NCI-H82 (cell line): ENCODE results near the gene CDC5L.
A peak's percentile ranks its signal among the peaks of the same experiment; 100 is the strongest.

Source experiments
- DNase-seq: peaks from one replicate; lab custom pipeline; 2025; lab: John Stamatoyannopoulos, UW

CDC5L gene

DNA sequence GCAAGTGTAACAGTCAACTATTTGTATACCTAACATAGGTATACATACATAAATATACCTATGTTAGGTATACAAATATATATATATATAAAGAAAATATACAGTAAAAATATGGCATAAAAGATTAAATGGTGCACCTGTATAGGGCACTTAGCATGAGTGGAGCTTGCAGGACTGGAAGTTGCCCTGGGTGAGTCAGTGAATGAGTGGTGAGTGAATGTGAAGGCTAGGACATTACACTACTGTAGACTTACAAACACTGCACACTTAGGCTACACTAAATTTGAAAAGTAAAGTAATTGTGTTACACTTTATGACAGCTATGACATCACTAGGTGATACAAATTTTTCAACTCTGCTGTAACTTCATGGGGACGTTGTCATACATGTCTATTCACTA, 65.6 kb downstream of the CDC5L start:
- DNase-seq = no peak

DNA sequence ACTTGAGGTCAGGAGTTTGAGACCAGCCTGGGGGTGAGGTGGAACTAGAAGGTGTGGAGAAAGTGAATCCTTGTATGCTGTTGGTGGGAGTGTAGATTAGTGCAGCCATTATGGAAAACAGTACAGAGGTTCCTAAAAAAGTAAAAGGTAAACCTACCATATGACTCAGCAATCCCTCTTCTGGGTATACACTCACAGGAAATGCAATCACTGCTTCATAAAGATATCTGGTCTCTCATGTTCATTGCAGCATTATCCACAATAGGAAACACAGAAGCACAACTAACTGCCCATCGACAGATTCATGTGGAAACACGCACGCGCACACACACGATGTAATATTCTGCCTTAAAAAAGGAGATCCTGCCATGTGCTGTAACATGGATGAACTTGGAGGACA, 66.7 kb downstream of the CDC5L start:
- DNase-seq = no peak

DNA sequence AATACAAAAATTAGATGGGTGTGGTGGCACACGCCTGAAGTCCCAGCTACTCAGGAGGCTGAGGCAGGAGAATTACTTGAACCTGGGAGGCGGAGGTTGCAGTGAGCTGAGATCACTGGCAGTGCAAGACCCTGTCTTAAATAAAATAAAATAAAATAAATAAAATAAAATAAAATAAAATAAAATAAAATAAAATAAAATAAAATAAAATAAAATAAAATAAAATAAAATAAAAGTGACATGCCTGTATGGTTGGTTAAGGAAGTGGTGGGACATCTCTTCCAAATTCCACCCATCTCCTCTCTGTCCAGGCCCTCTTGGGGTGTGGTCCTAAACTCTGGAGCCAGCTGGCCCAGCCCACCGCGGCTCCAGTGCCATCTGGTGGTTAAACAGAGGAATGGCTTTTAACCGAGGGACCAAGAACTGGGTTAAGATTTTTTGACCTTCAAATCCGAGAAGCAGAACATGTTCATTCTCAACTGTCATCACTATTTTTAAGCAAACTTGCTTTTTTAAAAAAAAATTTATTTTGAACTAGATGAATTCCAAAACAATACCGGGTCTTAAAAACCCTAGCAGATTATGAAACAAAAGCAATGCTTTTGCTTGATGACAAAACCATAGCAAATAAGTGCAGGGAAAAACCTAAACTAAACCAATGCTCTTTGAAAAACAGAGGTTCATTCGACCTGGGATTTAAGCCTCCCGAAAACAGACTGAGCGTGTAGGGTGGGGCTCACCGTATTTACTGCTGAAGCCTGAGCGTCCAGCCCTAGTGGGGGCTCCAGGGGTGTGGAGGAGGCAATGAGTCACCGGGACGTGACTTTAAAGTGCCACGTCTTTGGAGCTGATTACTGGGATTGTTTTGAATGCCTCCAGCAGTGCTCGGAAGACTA, 68.8 kb downstream of the CDC5L start:
- peak; percentile 80 for DNase-seq

DNA sequence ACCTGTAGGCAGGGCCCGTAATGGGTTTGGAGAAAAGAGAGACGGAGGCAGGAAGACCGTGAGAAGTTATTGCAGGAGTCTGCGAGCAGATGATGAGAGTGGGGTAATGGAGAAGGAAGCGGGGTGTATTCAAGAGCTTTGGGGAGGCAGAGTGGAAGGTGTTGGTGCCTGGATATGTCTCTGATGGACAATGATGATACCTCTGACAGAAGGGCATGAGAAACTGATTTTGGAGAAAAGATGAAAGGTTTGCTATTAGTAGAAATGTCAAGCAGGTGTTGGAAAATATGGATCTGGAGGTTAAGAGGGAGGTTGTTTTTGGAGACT, 69.4 kb downstream of the CDC5L start:
- no peak for DNase-seq

DNA sequence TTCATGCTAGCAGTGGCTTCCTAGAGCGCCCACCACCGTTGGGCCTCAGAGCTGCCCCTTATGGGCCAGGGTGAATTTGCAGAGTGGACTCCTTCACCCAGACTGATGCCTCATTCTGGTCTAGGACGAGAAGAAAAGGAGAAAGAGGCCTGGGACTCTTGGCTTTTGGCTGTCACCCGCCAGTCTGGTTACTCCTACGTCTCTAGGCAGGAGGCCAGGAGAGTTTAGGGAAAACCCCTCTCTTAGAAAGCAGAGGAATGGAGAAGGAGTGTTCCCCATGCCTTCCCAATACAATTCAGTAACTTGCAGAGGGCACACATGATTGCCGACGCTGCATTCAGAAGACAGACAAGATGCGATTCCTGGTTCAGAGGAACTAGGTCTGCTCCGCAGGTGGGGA, 70.1 kb downstream of the CDC5L start:
- no peak for DNase-seq

DNA sequence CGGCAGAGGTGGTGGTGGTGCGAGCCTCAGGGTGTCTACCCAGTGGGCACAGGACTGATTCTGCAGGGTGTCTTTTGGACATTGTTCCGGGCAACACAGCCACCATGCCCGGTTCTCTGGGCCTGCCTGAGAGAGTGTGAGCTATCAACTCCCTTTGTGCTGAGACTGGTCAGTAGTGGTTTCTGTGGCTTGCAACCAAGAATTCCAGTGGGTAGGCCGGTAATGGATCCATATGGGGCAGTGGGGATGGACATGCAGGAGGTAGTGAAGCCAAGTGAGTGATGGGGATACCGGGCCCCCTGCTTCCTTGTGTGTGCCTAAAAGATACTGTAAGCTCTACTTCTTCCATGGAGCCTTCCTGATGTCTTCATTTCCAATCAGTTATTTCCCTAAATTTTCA, 71.0 kb downstream of the CDC5L start:
- DNase-seq = no peak

DNA sequence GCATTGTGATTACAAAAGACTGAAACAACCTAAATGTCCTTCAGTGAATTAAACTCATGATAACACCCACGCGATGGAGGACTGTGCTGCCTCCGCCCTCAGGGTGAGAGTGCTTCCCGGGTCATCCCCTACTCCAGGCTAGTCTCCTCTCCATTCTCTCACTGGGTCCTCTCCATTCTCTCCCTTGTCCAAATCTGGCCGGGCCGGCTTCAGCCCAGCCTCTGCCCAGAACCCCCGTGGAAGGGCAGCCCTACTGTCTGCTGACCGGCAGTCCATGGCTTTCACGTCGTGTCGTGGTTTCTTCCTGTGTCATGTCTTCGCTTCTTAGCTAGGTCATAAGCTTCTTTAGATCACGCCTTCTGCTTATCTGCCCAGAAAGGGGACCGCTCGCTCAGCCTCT, 74.8 kb downstream of the CDC5L start:
- DNase-seq = no peak

DNA sequence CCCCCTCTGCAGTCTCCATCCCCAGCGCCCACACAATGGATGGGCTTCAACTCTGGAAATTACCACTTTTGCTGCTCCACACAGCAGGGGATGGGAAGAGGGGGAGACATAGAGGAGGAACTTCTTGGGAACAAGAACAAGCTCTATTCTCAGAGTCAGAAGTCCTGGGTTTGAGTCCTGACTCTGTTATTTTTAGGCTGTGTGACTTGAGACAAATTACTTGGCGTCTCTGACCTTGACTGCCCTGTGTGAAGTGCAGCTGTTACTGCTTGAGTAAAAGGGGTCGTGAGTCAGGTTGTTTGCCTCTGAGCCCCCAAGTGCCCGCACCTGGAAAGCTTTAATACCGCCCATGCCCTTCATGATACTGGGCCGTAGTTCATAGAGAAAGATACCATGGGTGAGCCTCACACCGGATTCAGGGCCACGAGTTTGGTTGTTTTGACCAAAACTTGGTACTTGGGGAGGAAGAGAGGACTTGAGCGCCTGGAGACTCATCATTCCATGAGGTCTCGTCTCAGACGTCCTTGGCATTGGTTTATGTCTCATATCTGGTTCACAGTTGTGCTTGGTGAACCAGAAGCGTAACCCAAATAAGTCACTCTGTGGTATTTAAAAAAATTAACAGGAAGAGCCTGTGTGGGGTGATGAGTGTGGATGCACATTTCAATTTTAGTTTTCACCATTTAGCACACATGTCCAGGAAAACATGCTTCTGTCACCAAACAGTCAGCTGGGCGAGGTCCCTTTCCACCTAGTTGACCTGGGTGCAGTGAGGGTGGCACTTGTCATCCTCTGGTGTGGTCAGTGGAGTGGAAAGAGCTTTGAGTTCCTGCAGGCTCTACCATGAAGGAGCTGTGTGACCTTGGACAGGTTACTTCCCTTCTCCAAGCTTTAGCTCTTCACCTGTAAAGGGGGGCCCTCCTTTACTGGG, 75.6 kb downstream of the CDC5L start:
- no peak for DNase-seq

DNA sequence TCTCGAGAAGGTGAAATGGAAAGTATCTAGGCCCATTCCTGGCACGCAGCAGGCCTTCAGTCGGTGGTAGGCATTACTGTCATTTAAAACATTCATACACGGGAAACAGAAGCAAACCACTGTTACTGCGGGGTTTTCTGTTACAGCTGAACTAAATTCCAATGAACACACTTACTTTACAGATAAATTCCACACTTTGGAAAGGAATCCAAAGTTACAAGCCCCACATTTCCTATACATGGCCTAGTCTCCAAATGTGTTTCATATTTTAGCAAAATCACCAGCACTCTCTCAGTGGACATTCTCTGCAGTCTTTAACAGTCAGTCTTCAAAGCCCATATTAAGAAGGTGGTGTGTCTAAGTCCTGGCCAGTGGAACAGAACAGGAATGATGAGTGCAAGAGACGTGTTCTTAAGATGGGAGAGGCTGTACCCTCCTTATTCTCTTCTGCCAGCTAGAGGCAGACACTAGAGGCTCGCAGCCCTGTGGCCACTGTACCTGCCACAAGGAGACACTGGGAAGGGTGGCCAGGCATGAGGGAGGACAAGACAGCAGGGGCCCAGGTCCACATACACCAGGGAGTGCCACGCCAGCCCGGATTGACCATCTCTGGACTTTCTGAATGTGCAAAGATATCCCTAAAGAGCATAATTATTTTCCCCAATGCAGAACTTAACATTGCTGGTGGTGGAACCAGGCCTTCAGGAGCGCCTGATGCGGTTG, 76.4 kb downstream of the CDC5L start:
- no peak for DNase-seq

DNA sequence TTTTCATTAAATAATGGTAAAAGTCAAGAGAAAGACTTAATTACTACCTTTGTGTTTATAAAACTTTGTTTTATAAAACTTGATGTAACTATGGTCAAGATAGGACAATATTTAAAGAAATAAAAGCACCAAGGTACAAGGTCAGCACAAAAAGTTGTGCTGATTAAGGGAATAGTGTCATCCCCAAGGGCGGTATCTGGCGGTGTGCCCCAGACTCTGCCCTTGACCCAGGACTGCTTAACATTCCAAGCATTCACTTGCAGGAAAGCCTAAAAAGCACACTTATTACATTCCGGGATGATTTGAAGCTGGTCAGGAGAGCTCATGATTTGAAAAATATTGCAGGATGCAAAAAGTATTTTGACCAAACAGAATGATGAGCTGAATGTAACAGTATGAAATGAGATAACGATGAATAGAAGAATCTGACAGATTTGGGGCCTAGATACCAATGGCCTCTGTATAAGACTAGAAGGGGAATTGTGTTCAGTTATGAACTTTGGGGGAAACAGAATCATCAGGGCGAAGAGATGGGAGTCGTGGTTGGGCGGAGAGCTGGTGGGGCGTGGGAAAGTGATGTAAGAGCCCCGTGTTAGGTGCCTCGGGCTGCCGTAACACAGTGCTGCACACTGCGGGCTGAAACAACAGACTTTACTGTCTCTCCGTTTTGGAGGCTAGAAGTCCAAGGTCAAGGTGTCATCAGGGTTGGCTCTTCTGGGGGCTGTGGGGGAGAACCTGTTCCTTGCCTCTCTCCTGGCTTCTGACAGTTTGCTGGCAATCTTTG, 77.2 kb downstream of the CDC5L start:
- DNase-seq = no peak

DNA sequence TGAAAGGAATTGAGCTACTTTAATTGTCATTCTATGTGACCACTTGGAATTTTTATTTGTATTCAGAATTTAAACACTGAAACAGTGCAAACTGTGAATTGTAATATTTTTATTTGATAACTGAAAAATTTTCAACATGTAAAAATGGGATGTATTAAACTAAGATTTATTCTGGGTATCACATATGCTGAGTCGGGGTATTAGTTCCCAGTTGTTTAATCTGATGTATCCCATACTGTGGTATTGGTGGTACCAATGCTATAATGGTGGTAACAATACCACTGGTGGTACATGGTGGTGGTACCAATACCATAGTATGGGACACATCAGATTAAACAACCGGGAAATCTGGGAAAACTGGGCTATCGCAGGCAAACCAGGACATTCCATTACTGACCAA, 79.4 kb downstream of the CDC5L start:
- no peak for DNase-seq

DNA sequence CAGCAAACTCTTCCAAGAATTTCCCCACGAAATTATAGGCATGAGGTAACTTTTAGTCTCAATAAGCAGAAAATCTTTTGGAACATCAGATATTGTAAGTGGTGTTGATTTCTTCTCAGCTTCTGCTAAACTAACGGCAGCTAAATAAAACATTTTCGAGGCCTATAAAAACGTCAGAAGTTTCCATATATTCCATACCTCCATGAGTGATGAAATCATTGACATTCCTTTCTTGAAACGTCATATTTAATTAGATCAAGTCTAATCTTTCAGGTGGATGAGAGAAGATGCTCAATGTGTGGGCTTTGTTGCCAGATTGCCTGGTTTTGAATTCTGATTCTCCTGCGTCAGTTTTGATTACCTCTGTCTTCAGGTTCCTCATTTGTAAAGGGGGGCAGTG, 81.3 kb downstream of the CDC5L start:
- DNase-seq = no peak

DNA sequence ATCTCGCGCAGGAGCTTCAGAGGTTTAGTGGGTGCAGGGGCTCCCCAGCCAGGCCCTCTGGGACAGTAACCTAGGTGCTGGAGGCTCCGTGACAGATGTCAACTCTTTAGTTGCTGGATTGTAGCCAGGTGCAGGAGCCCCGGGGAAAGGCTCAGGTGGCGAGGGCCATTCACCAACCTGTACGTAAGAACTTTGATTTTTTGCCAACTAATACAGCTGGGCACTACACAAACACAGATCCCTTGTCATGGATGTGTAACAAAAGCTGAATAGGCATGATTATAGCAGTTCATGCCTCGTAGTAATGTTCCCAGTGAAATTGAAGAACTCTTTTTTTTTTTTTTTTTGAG, 82.6 kb downstream of the CDC5L start:
- DNase-seq = peak; percentile 71

DNA sequence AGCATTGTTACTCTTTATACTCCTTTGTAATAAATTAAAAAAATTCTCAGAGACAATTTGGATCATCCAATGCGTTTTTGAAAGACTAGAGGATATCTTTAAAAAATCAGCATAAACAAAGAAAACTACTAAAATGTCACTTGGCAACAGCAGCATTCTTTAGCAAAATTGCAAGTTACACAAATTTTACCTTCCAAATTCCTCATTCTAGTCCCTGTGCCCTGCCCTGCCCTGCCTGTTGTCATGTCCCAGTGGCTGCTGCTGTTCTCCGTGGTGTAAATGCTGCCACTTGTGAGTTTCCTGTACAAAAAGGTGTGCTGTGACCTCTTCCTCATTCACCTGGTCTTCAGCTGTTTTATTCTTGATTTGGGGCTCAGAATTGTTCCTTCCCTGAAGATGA, 83.2 kb downstream of the CDC5L start:
- DNase-seq = no peak

DNA sequence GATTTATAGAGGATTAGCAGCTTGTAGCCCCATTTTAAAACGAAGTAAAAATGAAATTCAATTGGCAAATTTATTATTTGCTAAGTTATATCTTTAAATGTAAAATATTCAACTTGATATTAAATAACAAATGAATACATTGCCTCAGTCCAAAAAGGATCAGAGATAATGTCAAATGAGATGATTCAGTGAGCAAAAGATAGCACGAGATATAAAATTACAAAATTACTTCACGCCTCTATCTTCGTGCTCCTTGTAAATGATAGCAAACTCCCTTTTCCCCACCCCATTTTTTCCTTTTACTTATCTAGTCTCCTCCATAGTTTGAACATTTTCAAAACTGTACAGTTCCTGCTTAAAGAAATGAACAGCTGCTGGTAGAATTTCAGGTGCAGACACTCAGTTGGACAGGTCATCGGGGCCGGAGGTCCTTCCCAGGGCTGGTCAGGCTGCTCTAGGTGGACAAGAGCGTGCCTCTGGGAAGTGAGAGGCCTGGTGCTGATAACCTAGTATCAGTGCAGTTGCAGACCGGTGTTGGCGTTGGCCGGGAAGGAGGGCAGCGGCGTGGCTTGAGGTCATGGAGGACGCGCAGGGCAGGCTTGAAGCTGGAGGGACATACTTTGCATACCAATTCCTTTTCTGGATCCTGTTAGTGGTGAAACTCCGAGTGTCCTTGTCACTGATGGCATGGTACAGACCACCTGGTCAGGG, 83.9 kb downstream of the CDC5L start:
- DNase-seq = no peak

DNA sequence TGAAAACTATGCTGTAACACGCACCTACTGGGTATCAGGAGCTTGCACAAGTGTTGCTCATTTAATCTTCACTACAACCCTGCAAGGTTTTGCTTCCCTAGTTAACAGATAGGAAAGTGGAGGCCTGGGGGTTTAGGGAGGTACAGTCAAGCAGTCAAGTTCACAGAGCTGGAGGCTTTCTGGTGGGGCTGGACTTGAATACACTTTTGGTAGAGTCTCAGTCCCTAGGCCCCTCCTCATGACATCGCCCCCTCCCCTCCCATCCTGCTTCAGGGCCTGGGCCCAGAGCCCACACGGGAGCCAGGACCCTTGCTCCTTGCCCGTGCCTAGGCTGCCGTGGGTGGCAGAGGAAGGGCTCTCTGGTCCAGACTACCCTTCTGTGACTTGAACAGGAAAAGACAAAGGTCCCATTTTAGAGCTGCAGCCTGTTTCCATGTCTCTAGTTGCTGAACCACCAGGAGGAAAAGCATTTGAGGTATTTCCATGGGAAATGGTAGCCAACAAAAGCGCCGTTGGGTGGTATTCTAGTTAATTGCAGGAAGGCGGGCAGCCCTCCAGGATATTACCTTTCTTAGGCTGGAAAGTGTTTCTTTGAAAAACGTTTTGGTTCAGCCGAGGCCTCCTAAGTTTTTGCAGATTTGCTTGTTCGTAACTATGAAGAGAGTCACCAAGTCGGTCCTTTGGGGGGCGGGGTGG, 84.9 kb downstream of the CDC5L start:
- no peak for DNase-seq

DNA sequence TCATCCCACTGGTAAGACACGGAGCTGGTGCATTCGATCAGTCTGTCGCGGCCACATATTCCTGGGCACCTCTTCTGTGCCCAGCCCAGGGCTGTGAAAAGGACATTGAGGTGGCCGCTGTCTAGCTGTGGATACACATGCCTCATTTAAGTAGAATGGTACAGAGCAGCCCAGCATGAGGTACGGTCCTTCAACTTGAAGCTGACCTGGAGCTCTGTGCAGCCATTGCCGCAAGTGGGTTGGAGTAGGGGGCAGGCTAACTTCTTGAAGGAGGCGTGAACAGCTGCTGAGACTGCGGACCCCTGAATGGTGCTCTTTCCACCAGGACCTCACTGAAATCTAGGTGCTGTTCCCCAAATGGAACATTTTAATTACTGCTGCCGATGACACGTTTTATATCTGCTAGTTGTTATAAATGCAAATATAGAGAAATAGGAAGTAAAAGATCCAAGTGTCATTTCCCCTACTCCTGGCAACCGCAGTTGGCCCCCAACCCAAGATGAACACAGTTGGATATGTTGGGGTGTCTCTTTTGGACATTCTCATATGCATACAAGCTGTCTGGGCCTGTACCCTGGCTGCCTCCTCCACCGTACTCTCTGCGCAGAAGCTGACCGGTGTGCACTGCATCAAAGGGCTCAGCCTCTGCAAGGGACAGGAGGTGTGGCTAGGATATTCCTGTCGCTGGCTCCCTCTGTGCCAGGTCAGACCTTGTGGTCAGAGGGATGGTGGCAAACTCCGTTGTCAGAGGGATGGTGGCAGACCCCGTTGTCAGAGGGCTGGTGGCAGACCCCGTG, 86.1 kb downstream of the CDC5L start:
- no peak for DNase-seq

DNA sequence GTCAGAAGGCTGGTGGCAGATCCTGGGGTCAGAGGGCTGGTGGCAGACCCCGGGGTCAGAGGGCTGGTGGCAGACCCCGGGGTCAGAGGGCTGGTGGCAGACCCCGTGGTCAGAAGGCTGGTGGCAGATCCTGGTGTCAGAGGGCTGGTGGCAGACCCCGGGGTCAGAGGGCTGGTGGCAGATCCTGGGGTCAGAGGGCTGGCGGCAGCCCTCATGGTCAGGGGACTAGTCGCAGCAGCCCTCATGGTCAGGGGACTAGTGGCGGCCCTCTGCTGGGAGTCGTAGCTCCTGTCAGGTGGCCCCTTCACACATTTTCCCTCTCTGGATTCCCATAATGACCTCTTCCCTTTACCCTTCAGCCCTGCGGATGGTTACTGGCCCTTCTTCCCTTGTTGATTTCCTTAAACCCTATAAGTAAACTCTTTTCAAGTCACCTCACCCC, 86.7 kb downstream of the CDC5L start:
- no peak for DNase-seq

DNA sequence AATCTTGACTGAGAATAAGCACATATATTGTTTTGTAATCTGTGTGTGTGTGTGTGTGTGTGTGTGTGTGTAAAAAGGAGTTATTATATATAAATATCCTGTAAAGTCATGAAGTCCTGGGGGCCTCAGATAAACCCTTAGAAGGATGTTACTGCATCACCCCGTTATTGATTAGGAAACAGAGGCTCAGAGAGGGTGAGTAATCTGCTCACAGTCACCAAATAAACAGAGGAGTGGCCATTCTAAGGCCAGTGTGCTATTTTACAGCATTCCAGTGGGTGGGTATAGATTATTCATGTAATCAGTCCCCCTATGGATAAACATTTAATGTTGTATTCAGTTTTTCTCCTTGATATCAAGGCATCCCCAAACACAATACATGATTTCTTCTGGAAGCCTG, 87.1 kb downstream of the CDC5L start:
- no peak for DNase-seq

DNA sequence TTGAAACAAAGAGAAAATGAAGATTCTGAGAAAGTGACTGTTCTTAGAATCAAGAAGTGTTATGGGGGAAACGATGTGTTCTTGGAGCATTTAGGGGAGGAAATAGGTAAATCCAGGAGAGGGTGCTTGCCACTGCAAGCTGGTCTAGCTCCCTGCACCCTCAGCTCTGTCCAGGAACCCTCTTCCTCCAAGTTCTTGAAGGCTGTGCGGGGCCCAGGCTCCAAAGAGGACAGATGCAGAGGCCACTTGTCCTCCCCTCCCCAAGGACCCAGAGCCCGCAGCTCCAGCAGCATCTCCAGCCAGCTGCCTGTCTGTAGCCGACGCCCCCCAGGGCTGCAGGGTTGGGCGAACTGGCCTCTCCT, 87.9 kb downstream of the CDC5L start:
- no peak for DNase-seq
